SK-N-SH treated with all-trans-retinoic acid at 6 μM for 48 hours (cell line): ENCODE data around the gene SPOCK1.

Experiments used
- ATAC-seq: fragments of 200-7000 bp; cut with Tn5 transposase; 3 replicates; pipeline ENCODE4 v1.9.1; 2020; ENCODE audit warnings: mild to moderate bottlenecking, moderate library complexity
- ARNTL ChIP-seq: fragments of 450-650 bp; formaldehyde crosslinking; IDR thresholded peaks from 2 replicates; pipeline ENCODE4 v1.5.0; 2020; ENCODE audit warnings: low read depth, mild to moderate bottlenecking, moderate library complexity, borderline replicate concordance
- BACH2 ChIP-seq: fragments of 250-450 bp; sonication (Bioruptor Pico); IDR thresholded peaks from 2 replicates; pipeline ENCODE4 v1.9.0; 2021; ENCODE audit warnings: mild to moderate bottlenecking, borderline replicate concordance
- CREB5 ChIP-seq: fragments of 250-450 bp; sonication (Bioruptor Pico); IDR thresholded peaks from 2 replicates; pipeline ENCODE4 v1.5.1; 2020; ENCODE audit warnings: low read depth, mild to moderate bottlenecking, moderate library complexity
- CSDC2 ChIP-seq: fragments of 250-450 bp; sonication (Bioruptor Pico); IDR thresholded peaks from 2 replicates; pipeline ENCODE4 v1.5.0; 2020; ENCODE audit warnings: mild to moderate bottlenecking, moderate library complexity
- CSRNP3 ChIP-seq: fragments of 250-450 bp; sonication (Bioruptor Pico); IDR thresholded peaks from 2 replicates; pipeline ENCODE4 v1.5.1; 2021; ENCODE audit warnings: mild to moderate bottlenecking, moderate library complexity
- ESRRG ChIP-seq: fragments of 250-450 bp; sonication (Bioruptor Pico); IDR thresholded peaks from 2 replicates; pipeline ENCODE4 v1.6.1; 2021; ENCODE audit warnings: mild to moderate bottlenecking
- GLIS3 ChIP-seq: fragments of 250-450 bp; sonication (Bioruptor Pico); IDR thresholded peaks from 2 replicates; pipeline ENCODE4 v1.5.0; 2020; ENCODE audit warnings: mild to moderate bottlenecking, moderate library complexity
- ISL1 ChIP-seq: fragments of 250-450 bp; sonication (Bioruptor Pico); IDR thresholded peaks from 2 replicates; pipeline ENCODE4 v2.1.2; 2022; ENCODE audit warnings: mild to moderate bottlenecking, moderate library complexity
- OSR1 ChIP-seq: fragments of 250-450 bp; sonication (Bioruptor Pico); IDR thresholded peaks from 2 replicates; pipeline ENCODE4 v1.8.0; 2022; ENCODE audit warnings: moderate library complexity, mild to moderate bottlenecking, inconsistent platforms
- PATZ1 ChIP-seq: fragments of 250-450 bp; sonication (Bioruptor Pico); IDR thresholded peaks from 2 replicates; pipeline ENCODE4 v1.8.0; 2020; ENCODE audit warnings: mild to moderate bottlenecking, moderate library complexity, borderline replicate concordance
- POU6F1 ChIP-seq: fragments of 250-450 bp; sonication (Bioruptor Pico); IDR thresholded peaks from 2 replicates; pipeline ENCODE4 v1.8.0; 2021; ENCODE audit warnings: low read depth, mild to moderate bottlenecking, moderate library complexity, borderline replicate concordance
- RARB ChIP-seq: fragments of 250-450 bp; sonication (Bioruptor Pico); IDR thresholded peaks from 2 replicates; pipeline ENCODE4 v1.8.0; 2021; ENCODE audit warnings: mild to moderate bottlenecking, moderate library complexity
- SNAI2 ChIP-seq: fragments of 250-450 bp; sonication (Bioruptor Pico); IDR thresholded peaks from 2 replicates; pipeline ENCODE4 v1.5.0; 2020; ENCODE audit warnings: mild to moderate bottlenecking, moderate library complexity
- TCF4 ChIP-seq: fragments of 250-450 bp; sonication (Bioruptor Pico); IDR thresholded peaks from 2 replicates; pipeline ENCODE4 v1.8.0; 2021; ENCODE audit warnings: mild to moderate bottlenecking, moderate library complexity, borderline replicate concordance
- TOX ChIP-seq: fragments of 250-450 bp; sonication (Bioruptor Pico); IDR thresholded peaks from 2 replicates; pipeline ENCODE4 v1.8.0; 2021; ENCODE audit warnings: mild to moderate bottlenecking, moderate library complexity, borderline replicate concordance
- TSHZ2 ChIP-seq: fragments of 250-450 bp; sonication (Bioruptor Pico); IDR thresholded peaks from 2 replicates; pipeline ENCODE4 v1.5.0; 2020; ENCODE audit warnings: mild to moderate bottlenecking, moderate library complexity
- ZC3H10 ChIP-seq: fragments of 250-450 bp; sonication (Bioruptor Pico); IDR thresholded peaks from 2 replicates; pipeline ENCODE4 v1.5.1; 2021; ENCODE audit warnings: mild to moderate bottlenecking, moderate library complexity
- ZFP3 ChIP-seq: fragments of 250-450 bp; sonication (Bioruptor Pico); IDR thresholded peaks from 2 replicates; pipeline ENCODE4 v1.5.0; 2020; ENCODE audit warnings: mild to moderate bottlenecking, moderate library complexity
- ZFP30 ChIP-seq: fragments of 450-650 bp; formaldehyde crosslinking; IDR thresholded peaks from 2 replicates; pipeline ENCODE4 v1.5.0; 2022; ENCODE audit warnings: mild to moderate bottlenecking, moderate library complexity
- ZNF565 ChIP-seq: fragments of 450-650 bp; formaldehyde crosslinking; conservative IDR thresholded peaks from 2 replicates; pipeline ENCODE4 v1.5.0; 2020; ENCODE audit warnings: low read depth, mild to moderate bottlenecking, moderate library complexity
- ZNF70 ChIP-seq: fragments of 450-650 bp; formaldehyde crosslinking; IDR thresholded peaks from 2 replicates; pipeline ENCODE4 v1.5.0; 2020; ENCODE audit warnings: mild to moderate bottlenecking, moderate library complexity

SPOCK1 gene

GRCh38 chr5:137248527-137248926 lies 250.6 kb downstream of the SPOCK1 start:
- TF ChIP-seq GLIS3 (no peak), TOX (CRISPR knock-in tag) (no peak), CSRNP3 (CRISPR knock-in tag) (no peak), PATZ1 (CRISPR knock-in tag) (no peak), ARNTL (CRISPR knock-in tag) (no peak), ZNF70 (no peak)
- TF ChIP-seq, all 23 proteins: peak for 0
- ATAC-seq: no peak

GRCh38 chr5:137245438-137245837 lies 253.7 kb downstream of the SPOCK1 start:
- no peak for TF ChIP-seq ZFP30 (CRISPR knock-in tag)
- no peak for TF ChIP-seq ZNF70
- TF ChIP-seq ARNTL (CRISPR knock-in tag): no peak
- no peak for TF ChIP-seq ZC3H10
- TF ChIP-seq TSHZ2 (CRISPR knock-in tag): no peak
- no peak for TF ChIP-seq OSR1
- no peak for TF ChIP-seq CREB5 (CRISPR knock-in tag)
- TF ChIP-seq BACH2 (CRISPR knock-in tag): no peak
- no peak for TF ChIP-seq SNAI2 (CRISPR knock-in tag)
- no peak for TF ChIP-seq TCF4 (CRISPR knock-in tag)
- TF ChIP-seq ZNF565 (CRISPR knock-in tag): no peak
- TF ChIP-seq POU6F1 (CRISPR knock-in tag): no peak
- TF ChIP-seq TOX (CRISPR knock-in tag): no peak
- TF ChIP-seq RARB (CRISPR knock-in tag): no peak
- ATAC-seq: no peak

GRCh38 chr5:137240285-137240684 lies 258.8 kb downstream of the SPOCK1 start:
- no peak for ATAC-seq
- TF ChIP-seq CSDC2 (CRISPR knock-in tag) (no peak), CSRNP3 (CRISPR knock-in tag) (no peak), ZC3H10 (no peak), SNAI2 (CRISPR knock-in tag) (no peak), TOX (CRISPR knock-in tag) (no peak), POU6F1 (CRISPR knock-in tag) (no peak), ISL1 (no peak), TCF4 (CRISPR knock-in tag) (no peak), OSR1 (no peak), CREB5 (CRISPR knock-in tag) (no peak), ZFP30 (CRISPR knock-in tag) (no peak), ESRRG (CRISPR knock-in tag) (no peak), ZFP3 (CRISPR knock-in tag) (no peak), BACH2 (CRISPR knock-in tag) (no peak), ARNTL (CRISPR knock-in tag) (no peak), ZNF565 (CRISPR knock-in tag) (no peak), RARB (CRISPR knock-in tag) (no peak)
